OCI-LY7 (cell line): ENCODE results near the gene UQCC5. TPM values are rescaled to one million over a fixed set of nuclear protein-coding genes. Genes with fewer than 3 reads are reported as not detected.

Source experiments
- BruUV-seq: library from RNA; stranded (reverse); fragments of 400-500 nt; replicated peaks from 2 replicates; lab custom pipeline; 2021; lab: Mats Ljungman, UMichigan
- CTCF ChIA-PET: fragments of 300-600 bp; sonication (Branson Sonifier 250); formaldehyde crosslinking; loops from one replicate; lab custom pipeline; 2022; ENCODE audit warnings: antibody characterized with exemption; ENCODE audit not compliant: unreplicated experiment; lab: Charles Lee
- POLR2A ChIA-PET: fragments of 300-600 bp; sonication (Branson Sonifier 250); formaldehyde crosslinking; loops from one replicate; lab custom pipeline; 2022; ENCODE audit warnings: antibody characterized with exemption; lab: Charles Lee
- DNase-seq: peaks from one replicate; pipeline ENCODE4 v3.0.0-alpha.2; 2015; ENCODE audit warnings: low spot score
- H2AFZ ChIP-seq: fragments of 200-600 bp; sonication (generic), shearing (Covaris generic); 2 replicates; pipeline ENCODE4 v1.6.1; 2014; ENCODE audit warnings: mild to moderate bottlenecking, antibody characterized with exemption, low read length, moderate library complexity
- H3K27ac ChIP-seq: fragments of 200-600 bp; sonication (generic); 2 replicates; pipeline ENCODE4 v1.5.1; 2014; ENCODE audit warnings: mixed run types, low read depth, mild to moderate bottlenecking, moderate library complexity, low read length, inconsistent platforms; ENCODE audit not compliant: poor library complexity, severe bottlenecking
- H3K36me3 ChIP-seq: fragments of 200-600 bp; sonication (generic); 2 replicates; pipeline ENCODE4 v1.6.1; 2014; ENCODE audit warnings: mild to moderate bottlenecking, antibody characterized with exemption, low read length, moderate library complexity, mixed read lengths; ENCODE audit not compliant: insufficient read depth
- H3K4me1 ChIP-seq: fragments of 200-600 bp; sonication (generic); 2 replicates; pipeline ENCODE4 v1.5.1; 2014; ENCODE audit warnings: mild to moderate bottlenecking, low read length; ENCODE audit not compliant: insufficient read depth, poor library complexity, severe bottlenecking
- H3K4me2 ChIP-seq: fragments of 200-600 bp; sonication (generic); 2 replicates; pipeline ENCODE4 v1.6.1; 2014; ENCODE audit warnings: mild to moderate bottlenecking, low read length
- H3K4me3 ChIP-seq: fragments of 200-600 bp; sonication (generic); 2 replicates; pipeline ENCODE4 v1.5.1; 2014; ENCODE audit warnings: mild to moderate bottlenecking, low read depth, low read length; ENCODE audit not compliant: poor library complexity, severe bottlenecking
- H3K79me2 ChIP-seq: fragments of 200-600 bp; sonication (generic); 2 replicates; pipeline ENCODE4 v1.6.1; 2016; ENCODE audit warnings: low read depth, mild to moderate bottlenecking, low read length, moderate library complexity, mixed read lengths; ENCODE audit not compliant: insufficient read depth
- H3K9me2 ChIP-seq: fragments of 200-600 bp; sonication (generic); 2 replicates; pipeline ENCODE4 v1.6.1; 2016; ENCODE audit warnings: mild to moderate bottlenecking, low read length, mixed read lengths; ENCODE audit not compliant: insufficient read depth
- H3K9me3 ChIP-seq: fragments of 200-600 bp; sonication (generic); 2 replicates; pipeline ENCODE4 v1.6.1; 2014; ENCODE audit warnings: mild to moderate bottlenecking, mixed run types, low read length, mixed read lengths
- H4K20me1 ChIP-seq: fragments of 200-600 bp; sonication (generic); 2 replicates; pipeline ENCODE4 v1.6.1; 2014; ENCODE audit warnings: mild to moderate bottlenecking, antibody characterized with exemption, low read length, moderate library complexity, mixed read lengths; ENCODE audit not compliant: insufficient read depth
- CTCF ChIP-seq: fragments of 200-600 bp; sonication (generic); conservative IDR thresholded peaks from 2 replicates; pipeline ENCODE4 v1.5.1; 2014; ENCODE audit warnings: mild to moderate bottlenecking, antibody characterized with exemption, low read length, moderate library complexity, mixed read lengths
- EZH2phosphoT487 ChIP-seq: fragments of 200-600 bp; sonication (generic); IDR thresholded peaks from 2 replicates; pipeline ENCODE4 v1.6.1; 2018; ENCODE audit warnings: low read depth, borderline replicate concordance, mild to moderate bottlenecking, mixed run types, antibody characterized with exemption, low read length, moderate library complexity, mixed read lengths
- intact Hi-C: fragments of 100-400 bp; cut with micrococcal nuclease; formaldehyde crosslinking; loops from one replicate; pipeline ENCODE4 v1.10.0; 2022; ENCODE audit not compliant: unreplicated experiment
- total RNA-seq, 2 experiments: library from RNA; depleted of rRNA in 1 of 2; stranded (reverse); fragments of >200 nt in 1 of 2; shearing (Covaris generic) in 1 of 2; gene quantifications; 2 replicates each; pipeline ENCODE4 v1.2.3, GENCODE V29; 2014 to 2022

UQCC5 gene
- total RNA-seq, 2 experiments from 2014 or later = 18.4 to 25.6 TPM

GRCh38 chr3:52518723-52519444, 17.5 kb upstream of the UQCC5 start:
- Histone ChIP-seq H3K27ac (no peak overlapping the region), H3K79me2 (no peaks in the 10 kb centered on the region), H3K36me3 (peaks cover 4% of the 10 kb centered on the region; the same call in 1 of the 2 replicates), H3K4me2 (no peak overlapping the region), H3K9me3 (no peaks in the 10 kb centered on the region), H2AFZ (no peak overlapping the region), H3K4me1 (no peaks in the 10 kb centered on the region), H3K4me3 (no peak overlapping the region), H3K9me2 (no peaks in the 10 kb centered on the region), H4K20me1 (no peaks in the 10 kb centered on the region)
- no peak for DNase-seq
- intact Hi-C loops = no loop called here
- TF ChIP-seq CTCF = no peak
- TF ChIP-seq EZH2phosphoT487 = no peak
- ChIA-PET CTCF (no interaction called here), POLR2A (no interaction called here)
- no TSS peak for BruUV-seq

- Histone ChIP-seq H3K4me3 (no peak overlapping the region), H3K4me2 (no peak overlapping the region), H2AFZ (no peak overlapping the region), H3K9me3 (no peaks in the 10 kb centered on the region), H3K4me1 (no peaks in the 10 kb centered on the region), H3K27ac (no peak overlapping the region), H3K36me3 (peaks cover 10% of the 10 kb centered on the region; the same call in 1 of the 2 replicates), H3K9me2 (no peaks in the 10 kb centered on the region), H4K20me1 (no peaks in the 10 kb centered on the region), H3K79me2 (no peaks in the 10 kb centered on the region)
- no TSS peak for BruUV-seq
- no peak for DNase-seq
- intact Hi-C loops = no loop called here
- CTCF ChIA-PET = no interaction called here
- TF ChIP-seq EZH2phosphoT487 = no peak
- no peak for TF ChIP-seq CTCF
- POLR2A ChIA-PET = no interaction called here
Observed at GRCh38 chr3:52519445-52520140, 16.8 kb upstream of the UQCC5 start.
